Hippocampal formation (tissue), 2 donors: ENCODE results near the gene SHISA6.

Source experiments
- DNase-seq, 2 donors: peaks; one replicate each; lab custom pipeline; 2025; lab: John Stamatoyannopoulos, UW

The SHISA6 gene

DNA sequence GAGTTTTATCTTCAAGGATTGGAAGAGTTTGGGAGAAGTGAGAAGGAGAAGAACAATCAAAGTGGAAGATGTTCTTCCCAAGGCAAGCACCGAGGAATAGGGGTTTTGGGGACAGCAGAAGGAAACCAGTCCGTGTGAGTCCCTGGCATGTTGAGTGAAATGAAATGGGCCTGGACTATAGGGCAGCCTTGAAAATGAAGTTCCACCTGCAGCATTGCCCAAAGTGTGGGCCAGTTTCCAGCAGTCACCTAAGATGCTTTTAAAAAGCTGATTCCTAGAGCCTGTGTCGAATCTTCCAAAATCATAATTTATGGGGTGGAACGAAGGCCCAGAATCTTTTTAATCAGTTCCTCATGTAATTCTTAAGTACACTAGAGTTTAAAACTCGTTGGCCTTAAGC, 297.4 kb downstream of the SHISA6 start:
- no peak for DNase-seq

GRCh38 chr17:11539637-11540036, 298.6 kb downstream of the SHISA6 start:
- DNase-seq = no peak

DNA sequence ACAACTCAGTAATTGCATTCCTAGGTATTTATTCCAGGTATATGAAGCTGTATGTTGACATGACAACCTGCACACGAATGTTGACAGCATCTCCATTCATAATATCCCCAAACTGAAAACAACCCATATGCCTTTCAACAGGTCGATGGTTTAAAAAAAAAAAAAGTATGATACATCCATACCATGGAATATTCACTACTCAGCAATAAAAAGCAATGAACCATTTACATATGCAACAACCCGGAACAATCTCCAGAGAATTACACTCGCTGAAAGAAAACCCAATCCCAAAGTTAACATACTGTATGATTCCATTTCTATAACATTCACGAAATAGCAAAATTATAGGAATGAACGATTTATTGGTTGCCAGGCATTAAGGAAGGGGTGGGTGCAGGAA, 304.0 kb downstream of the SHISA6 start:
- no peak for DNase-seq

- DNase-seq = no peak
These were observed 304.7 kb downstream of the SHISA6 start for GRCh38 chr17:11545696-11546095.

- no peak for DNase-seq
These were observed 306.8 kb downstream of the SHISA6 start for GRCh38 chr17:11547853-11548252.

- DNase-seq = no peak
These were observed 307.4 kb downstream of the SHISA6 start for GRCh38 chr17:11548398-11548797.

DNA sequence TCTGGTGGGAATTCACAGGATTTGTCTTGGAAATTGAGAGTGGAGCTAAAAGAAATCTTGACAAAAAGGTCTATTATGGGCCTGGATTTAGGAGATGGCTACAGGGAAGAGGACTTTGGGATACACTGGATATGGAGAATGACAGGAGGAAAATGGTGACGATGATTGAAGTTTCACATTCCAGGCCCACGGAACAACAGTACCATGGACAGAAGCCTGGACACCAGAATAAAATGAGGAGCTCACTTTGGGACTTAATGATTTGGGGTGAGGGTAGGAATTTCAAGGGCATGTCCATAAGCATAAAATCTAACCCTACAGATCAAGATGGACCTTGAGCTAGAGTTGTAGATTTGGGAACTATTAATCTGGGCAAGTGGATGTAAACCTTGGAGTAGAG, 309.4 kb downstream of the SHISA6 start:
- DNase-seq = no peak

DNA sequence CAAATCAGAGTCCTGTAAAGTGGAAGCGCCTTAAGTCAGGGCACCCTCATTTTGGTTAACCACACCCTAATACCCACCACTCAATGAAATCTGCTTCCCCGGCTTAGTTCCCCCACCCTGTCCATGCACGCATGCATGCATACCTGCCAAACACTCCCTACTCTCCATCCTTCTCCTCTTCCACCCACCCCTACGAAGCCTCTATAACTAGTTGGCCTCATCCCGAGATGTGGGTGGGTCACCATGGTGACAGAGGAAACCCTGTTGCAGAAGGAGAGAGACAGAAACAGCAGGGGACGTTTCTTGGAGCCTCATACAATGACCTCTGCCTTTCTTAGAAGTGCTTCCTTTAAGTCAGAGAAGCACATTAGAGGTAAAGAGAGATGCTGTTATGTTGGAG, 310.4 kb downstream of the SHISA6 start:
- no peak for DNase-seq

GRCh38 chr17:11553135-11553534, 312.1 kb downstream of the SHISA6 start:
- DNase-seq = no peak

DNA sequence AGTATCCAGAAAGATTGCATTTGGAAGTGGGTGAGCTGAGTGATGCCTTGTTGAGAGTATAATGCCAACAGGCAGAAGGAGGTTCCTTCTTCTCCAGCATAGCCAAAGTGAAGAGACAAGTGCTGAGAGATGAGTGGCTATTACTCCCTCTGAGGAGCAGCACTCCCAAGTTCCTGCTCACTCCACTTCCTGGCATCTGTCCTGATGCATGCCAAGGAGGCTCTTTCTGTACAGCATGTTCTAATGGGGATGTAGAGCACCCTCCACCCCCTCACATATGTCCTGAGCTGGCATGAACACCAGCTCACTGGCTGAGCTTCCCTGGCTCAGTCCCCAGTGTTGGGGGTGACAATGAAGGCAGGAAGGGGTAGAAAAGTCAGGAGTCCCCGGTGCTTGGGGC, 313.0 kb downstream of the SHISA6 start:
- DNase-seq = no peak

- no peak for DNase-seq
These were observed 313.5 kb downstream of the SHISA6 start for GRCh38 chr17:11554542-11554941.

- no peak for DNase-seq
These were observed 314.5 kb downstream of the SHISA6 start for GRCh38 chr17:11555530-11555929.

- DNase-seq = no peak
These were observed 316.9 kb downstream of the SHISA6 start for GRCh38 chr17:11557727-11558452.

DNA sequence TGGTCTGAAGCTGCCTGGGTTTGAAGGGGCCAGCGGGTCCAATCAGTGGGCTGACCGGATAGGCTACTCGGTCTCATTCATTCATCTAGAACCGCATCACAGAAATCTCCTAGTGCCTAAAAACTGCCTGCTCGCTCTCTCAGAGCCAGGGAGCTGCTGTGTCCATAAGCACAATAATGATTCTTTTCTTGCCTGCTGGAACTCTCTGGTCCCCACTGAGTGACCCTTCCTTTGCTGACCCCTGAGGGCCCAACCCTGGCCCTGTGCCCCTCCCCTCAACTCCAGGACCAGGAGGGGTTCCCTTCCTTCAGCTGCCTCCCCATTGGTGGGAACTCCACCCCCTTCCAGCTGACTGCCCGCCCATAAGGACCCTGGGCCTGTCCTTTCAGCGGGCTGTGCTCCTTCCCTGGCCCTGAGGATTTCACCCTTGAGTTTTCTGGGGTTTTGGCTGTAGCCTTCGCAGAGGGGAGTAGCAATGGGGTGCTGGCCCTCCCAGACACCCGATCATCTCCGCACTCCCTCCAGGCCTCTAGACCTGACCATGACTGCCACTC, 317.7 kb downstream of the SHISA6 start:
- no peak for DNase-seq

- no peak for DNase-seq
These were observed 318.6 kb downstream of the SHISA6 start for GRCh38 chr17:11559601-11560000.

- no peak for DNase-seq
These were observed 320.3 kb downstream of the SHISA6 start for GRCh38 chr17:11561281-11561680.

GRCh38 chr17:11561702-11562101, 320.7 kb downstream of the SHISA6 start:
- no peak for DNase-seq

DNA sequence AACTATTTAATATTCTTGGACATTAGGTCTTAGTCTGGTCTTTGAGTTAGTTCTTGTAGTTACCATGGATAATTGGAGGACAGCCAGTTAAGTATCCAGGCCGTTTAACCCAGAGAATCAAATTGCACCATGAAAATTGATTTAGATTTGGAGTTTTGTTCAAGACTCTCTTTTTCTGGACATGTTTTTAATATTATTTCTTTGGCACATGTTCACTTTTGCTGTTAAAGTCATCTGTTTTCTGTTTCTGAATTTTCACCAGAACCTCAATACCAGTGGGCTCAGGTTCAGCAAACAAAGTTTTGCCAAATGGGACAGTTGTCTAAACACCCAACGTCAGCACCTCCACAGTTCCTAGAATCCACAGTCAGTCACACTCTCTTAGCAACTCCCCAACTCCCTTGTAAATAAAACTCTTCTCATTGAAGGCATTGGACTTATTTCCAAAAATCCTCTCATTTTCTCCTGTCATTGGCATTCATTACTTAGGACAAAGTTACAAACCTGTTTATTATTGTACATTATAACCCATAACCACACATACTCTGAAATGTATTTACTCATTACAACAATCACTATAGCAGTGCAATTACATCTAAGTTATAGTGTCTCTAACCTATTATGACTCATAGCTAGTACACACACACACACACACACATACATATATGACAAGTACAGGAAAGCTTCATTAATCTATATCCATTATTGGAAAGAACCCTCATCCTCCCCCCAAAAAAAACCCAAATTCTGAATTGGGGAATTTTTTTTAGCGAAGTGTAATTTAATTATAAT, 323.8 kb downstream of the SHISA6 start:
- DNase-seq = peak in 1 of 2 donors; percentile 56

DNA sequence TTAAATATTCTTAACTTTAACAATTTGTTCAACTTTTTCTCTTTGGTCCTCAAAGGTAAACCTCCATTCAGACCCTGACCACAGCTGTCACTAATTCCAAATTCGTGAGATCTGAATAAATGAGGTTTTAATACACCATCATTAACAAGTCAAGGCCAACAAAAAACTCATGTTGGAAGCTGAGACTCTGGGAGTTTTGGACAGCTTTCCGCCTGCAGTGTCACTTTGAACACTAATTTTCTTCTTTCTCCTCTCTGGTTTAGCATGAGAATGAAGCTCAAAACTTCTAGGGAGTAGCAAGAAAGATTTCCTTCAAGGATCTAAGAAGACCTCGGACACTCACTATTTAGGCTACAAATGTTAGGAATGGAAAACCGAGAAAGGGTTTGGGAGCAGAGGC, 324.6 kb downstream of the SHISA6 start:
- DNase-seq = peak in 1 of 2 donors; percentile 5

DNA sequence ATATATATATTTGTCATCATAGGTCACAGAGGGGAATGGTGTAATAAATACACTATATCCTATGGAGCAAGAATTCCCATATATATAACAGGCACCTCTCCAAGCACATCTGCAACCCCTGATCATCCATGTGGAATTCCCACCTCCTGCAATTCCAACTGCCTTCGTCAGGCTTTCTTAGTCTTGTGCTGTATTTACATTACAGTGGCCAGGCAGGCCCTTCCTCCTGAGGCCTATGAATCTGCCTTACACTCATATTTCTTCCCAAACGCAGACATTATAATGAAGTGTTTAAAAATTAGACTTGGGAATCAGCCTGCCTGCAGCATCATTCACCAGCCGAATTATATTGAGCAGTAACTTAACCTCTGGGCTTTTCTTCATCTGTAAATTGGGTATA, 338.0 kb downstream of the SHISA6 start:
- DNase-seq = no peak

DNA sequence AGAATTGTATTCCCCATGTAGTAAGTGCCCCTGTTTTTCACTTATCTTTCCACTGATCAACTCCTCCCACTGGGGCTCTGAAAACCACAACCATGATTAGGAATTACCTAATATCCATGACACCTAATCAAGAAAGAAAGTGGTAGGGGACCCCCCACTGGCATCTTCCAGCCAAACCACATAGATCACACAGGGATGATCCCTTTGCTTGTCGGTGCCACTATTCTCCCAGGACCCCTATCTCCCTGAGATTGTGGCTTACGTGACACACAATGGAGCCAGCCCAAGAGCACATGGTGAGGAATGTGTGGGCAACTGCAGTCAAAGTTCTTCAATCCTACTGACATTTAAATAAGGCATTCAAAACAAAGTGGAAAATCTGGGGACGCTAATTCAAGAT, 339.7 kb downstream of the SHISA6 start:
- no peak for DNase-seq

GRCh38 chr17:11582217-11582616, 341.2 kb downstream of the SHISA6 start:
- no peak for DNase-seq

DNA sequence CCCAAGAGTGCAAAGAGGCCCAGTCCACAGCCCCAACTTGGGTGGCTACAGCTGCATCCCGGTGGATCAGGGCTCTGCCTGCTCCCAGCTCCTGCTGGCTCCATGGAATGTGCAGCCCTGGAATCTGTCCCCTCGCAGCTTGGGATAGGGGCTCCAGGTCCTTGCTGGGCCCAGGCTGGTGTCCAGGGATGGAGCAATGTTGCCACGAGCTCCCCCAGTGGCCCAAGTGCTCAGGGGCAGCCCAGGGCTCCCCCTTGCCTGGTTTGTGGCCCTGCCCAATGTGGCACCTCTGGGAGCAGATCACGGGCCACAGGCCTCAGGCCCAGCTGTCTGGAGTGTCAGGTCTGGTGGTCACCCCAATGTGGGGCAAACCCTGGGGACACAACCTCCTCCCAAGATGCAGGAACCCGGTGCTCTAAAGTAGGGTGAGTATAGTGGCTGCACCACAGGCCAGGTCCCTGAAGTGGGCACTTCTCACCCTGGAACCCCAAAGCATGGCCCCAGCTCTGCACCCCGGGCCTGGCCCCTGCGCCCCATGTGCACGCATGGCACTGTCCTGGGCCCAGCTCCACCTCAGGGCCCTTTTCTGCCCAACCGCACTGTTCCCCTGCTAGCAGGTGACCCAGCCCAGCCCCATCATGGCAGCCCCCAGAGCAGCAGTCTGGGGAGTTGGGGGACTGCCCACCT, 342.4 kb downstream of the SHISA6 start:
- DNase-seq = no peak
